GM18951 (cell line): ENCODE data around the gene SKIL.

Experiments used
- POLR2A ChIP-seq: IDR thresholded peaks from 4 replicates; pipeline ENCODE4 v1.6.1; 2011; ENCODE audit warnings: mild to moderate bottlenecking; ENCODE audit not compliant: insufficient read length, insufficient read depth; ENCODE audit errors: extremely low read depth
- in situ Hi-C: fragments of 300-500 bp; cut with MboI; formaldehyde crosslinking; loops from one replicate; pipeline ENCODE4 v1.12.0; 2022; ENCODE audit warnings: low sequenced_read_pairs, mixed read lengths, inconsistent platforms; ENCODE audit not compliant: unreplicated experiment

Gene SKIL

DNA sequence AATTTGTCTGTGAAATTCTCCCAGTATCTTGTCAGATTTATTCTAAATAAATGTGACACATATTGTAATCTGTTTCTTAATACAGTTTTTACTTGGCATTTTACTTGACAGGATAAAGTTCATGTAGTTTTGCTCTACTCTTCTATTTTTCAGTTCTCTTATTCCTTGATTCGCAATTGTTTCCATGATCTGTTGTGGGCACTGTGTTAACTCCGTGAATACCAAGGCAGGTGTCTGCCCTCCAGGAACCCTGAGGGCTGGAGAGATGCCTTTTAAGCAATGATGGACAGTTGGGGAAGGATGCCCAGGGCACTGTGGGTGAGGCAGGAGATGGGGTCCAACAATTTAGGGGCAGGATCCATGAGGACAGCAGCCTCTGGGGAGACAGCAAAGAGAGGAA, 64.2 kb downstream of the SKIL start:
- in situ Hi-C loops: no loop called here
- no peak for TF ChIP-seq POLR2A

GRCh38 chr3:170423001-170423615, 65.6 kb downstream of the SKIL start:
- in situ Hi-C loops: no loop called here
- TF ChIP-seq POLR2A: no peak

DNA sequence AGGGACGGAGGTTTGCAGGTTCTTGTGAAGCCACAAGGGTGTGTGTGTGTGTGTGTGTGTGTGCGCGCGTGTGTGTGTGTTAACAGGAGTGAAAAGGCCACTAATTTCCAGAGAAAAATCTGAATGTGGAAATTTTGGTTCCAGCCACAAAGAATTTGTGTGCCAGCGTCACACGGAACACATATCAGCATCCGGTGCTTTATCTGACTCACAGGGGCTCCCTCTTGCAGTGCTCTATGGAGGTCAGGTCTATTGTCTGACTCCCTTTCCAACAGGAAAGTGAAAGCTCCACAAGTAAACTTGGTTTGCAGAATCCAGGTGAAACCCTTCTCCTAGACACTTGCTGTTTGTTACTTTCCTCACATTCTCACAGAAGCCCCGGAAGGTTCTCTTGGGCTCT, 67.4 kb downstream of the SKIL start:
- no peak for TF ChIP-seq POLR2A
- in situ Hi-C loops: no loop called here

DNA sequence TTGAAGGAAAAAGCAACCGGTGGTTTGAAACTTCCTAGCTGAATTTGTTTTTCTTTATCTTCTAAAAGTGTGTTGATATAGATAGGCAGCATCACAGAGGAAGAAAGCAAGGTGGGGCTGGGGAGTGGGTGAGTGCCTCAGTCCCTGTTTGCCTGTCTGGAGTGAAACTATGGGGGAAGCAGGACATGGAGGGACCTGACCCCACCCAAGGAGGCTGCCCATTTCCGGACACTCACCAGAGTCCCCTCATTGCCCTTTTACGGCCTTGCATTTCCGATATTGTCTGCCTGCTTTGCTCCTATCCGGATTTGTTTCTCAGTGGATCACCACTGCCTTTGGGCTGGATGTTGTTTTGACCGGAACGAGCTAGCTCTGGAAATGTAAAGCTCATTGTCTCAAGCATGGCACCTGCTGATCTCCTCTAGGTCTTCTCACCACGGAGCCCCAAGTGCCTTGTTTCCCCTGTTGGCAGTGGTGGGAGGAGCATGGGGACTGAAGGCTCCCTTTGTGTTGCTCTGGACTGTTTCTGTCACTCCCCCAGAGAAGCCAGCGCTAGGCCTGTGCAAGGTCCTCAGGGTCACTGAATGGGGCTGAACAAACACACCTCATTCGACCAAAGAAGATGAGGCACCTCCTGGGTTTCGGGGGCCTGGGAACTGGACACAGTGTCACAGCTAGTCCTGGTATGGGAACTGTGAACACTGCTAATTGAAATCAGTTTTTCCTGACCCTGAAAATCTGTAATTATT, 68.2 kb downstream of the SKIL start:
- in situ Hi-C loops: no loop called here
- TF ChIP-seq POLR2A: no peak

DNA sequence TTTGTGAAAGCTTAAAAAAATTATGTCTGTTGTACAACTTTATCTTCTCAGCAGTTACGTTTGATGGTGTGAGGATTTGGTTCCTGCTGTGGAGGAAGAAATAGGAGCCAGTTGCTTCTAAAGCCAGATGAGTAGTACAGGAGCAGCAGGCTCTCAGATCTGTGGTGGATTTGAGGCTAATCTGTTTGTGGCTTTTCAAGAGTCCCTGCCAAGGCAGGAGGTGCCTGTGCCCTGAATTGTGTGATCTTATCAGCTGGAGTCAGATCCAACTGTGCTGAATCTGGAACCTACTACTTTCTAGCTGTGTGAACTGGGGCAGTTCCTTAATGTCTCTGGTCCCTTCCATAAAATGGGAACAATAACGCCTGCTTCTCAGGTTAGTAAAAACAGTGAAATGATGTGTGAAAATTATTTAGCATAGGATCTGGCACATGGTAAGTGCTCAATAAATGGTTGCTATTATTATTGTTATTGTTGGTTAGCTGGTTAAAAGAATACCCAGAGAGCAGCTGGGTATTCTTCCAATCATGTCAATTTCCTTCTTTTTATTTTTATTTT, 68.8 kb downstream of the SKIL start:
- no peak for TF ChIP-seq POLR2A
- in situ Hi-C loops: no loop called here

- in situ Hi-C loops: no loop called here
- TF ChIP-seq POLR2A: no peak
Observed at GRCh38 chr3:170428095-170428494, 70.6 kb downstream of the SKIL start.

DNA sequence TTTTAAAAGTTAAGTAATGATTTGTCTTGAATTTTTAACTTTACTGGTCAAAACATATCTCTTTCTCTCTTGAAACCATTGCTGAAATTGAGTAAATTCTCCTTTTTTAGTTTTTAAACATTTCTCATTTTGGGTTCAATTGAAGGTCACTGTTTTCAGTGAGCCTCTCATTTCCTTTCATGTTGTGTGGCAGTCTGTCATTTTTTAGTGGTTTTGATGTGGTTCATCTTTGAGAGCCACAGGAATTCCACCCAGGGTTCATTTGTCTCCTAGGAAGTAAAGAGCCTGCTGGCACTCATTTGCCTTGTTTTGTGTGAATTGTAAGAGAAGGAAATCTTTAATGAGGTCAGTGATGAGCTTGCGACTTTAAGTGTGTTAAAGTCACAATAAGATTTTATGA, 71.5 kb downstream of the SKIL start:
- in situ Hi-C loops: no loop called here
- TF ChIP-seq POLR2A: no peak

GRCh38 chr3:170431054-170431453, 73.5 kb downstream of the SKIL start:
- no peak for TF ChIP-seq POLR2A
- in situ Hi-C loops: no loop called here

DNA sequence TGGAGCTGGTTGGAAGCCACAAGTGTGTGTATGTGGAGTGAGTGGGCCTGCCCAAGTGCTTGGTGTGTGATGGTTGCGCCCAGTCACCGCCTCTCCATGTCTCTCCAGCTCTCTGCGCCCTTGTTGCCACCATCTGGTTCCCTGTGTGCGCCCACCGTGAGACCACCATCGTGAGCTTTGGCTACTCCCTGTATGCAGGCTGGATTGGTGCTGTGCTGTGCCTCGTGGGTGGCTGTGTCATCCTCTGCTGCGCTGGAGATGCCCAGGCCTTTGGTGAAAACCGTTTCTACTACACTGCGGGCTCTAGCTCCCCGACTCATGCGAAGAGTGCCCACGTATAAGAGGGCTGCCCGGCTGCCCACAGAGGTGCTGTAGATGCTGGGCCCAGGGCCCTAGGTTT, 74.9 kb downstream of the SKIL start:
- in situ Hi-C loops: no loop called here
- TF ChIP-seq POLR2A: no peak

DNA sequence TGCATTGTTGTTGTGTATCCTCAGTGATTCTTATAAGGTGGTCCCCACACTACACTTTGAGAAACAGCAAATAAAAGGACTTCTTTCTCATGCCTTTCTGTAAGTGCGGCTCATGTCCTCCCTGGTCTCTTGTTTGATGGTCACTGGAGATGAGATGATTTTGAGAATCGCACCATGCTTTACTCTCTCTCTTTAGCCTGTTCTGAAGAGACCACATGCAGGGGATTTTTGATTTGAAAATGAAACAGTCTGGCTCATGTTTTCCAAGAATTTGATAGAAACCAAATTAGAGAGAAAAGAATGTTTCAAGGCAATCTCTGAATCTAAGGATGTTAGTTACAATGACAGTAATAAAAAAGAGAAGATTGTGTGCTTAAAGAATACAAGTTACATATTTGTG, 79.2 kb downstream of the SKIL start:
- in situ Hi-C loops: no loop called here

DNA sequence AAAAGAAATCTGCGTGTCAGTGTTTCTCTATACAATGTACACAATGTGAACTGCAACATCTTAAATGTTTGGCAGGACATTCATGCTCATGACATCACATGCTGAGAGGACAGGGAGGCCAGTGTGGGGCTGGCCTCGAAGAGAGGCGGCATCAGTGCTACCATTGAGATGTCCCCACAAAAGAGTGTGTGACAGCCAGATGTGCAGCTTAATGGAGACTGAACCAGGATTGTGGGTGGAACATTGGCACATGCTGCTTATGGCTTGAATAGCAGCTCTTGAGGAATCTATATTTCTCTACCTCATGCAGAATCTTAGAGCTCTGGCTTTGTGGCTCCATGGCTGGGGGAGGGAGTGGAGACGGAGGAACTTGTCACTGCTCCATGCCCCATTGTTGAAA, 79.7 kb downstream of the SKIL start:
- in situ Hi-C loops: no loop called here
- TF ChIP-seq POLR2A: no peak

More for the DNA sequence above, 79.2 kb downstream of the SKIL start:
- TF ChIP-seq POLR2A: no peak

- TF ChIP-seq POLR2A: no peak
- in situ Hi-C loops: no loop called here
Observed at GRCh38 chr3:170437696-170438407, 80.3 kb downstream of the SKIL start.

DNA sequence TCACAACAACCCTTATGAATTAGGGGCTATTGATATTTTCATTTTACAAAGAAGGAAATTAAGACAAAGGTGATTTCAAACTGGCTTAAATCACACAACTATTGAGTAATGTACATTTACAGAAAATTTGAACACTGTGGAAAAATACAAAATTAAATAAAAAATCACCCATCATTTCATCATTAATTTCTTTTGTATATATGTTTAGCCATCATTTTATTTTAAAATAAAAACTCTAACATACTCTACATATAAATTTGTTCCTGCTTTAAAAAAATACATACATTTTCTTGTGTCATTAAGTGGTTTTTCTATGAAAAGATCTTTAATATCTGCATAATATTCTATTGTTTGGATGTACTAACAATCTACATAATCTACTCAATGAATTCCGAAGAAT, 81.3 kb downstream of the SKIL start:
- in situ Hi-C loops: no loop called here
- no peak for TF ChIP-seq POLR2A
